Spleen (tissue), 11 donors: ENCODE results near the gene CYP26C1. TPM values are rescaled to one million over a fixed set of nuclear protein-coding genes. Genes with fewer than 3 reads are reported as not detected.

ENCODE experiments used
- DNase-seq: peaks from one replicate; pipeline ENCODE4 v3.0.0-alpha.2; 2020
- H3K27ac ChIP-seq, 8 donors: fragments of 200-600 bp; sonication (generic) in 7 of 8; 1 replicate in 4 of 8; 2 replicates in 4 of 8; pipeline versions ENCODE4 v1.5.0 to v1.8.0; 2016 to 2021; ENCODE audit warnings: inconsistent platforms in 4 of 8, mild to moderate bottlenecking in 4 of 8, moderate library complexity in 1 of 8
- H3K27me3 ChIP-seq, 7 donors: fragments of 200-600 bp; sonication (generic) in 6 of 7; replicated peaks in 1 of 7; 1 replicate in 4 of 7; 2 replicates in 3 of 7; pipeline versions ENCODE4 v1.5.0 to v1.8.0; 2016 to 2021; ENCODE audit warnings: inconsistent platforms in 3 of 7, mild to moderate bottlenecking in 1 of 7
- H3K36me3 ChIP-seq, 6 donors: fragments of 200-600 bp; sonication (generic) in 5 of 6; 1 replicate in 4 of 6; 2 replicates in 2 of 6; pipeline versions ENCODE4 v1.5.0 to v1.8.0; 2016 to 2021; ENCODE audit warnings: inconsistent platforms in 2 of 6
- H3K4me1 ChIP-seq, 6 donors: fragments of 200-600 bp; sonication (generic) in 5 of 6; 1 replicate in 3 of 6; 2 replicates in 3 of 6; pipeline versions ENCODE4 v1.5.0 to v1.8.0; 2016 to 2021; ENCODE audit warnings: inconsistent platforms in 3 of 6
- H3K4me3 ChIP-seq, 8 donors: fragments of 200-600 bp; sonication (generic) in 7 of 8; 1 replicate in 4 of 8; 2 replicates in 4 of 8; pipeline versions ENCODE4 v1.5.0 to v1.8.0; 2016 to 2021; ENCODE audit warnings: inconsistent platforms in 4 of 8, mild to moderate bottlenecking in 4 of 8, moderate library complexity in 2 of 8
- H3K9me3 ChIP-seq, 8 donors: fragments of 200-600 bp; sonication (generic) in 7 of 8; 1 replicate in 4 of 8; 2 replicates in 4 of 8; pipeline versions ENCODE4 v1.5.0 to v1.8.0; 2016 to 2021; ENCODE audit warnings: inconsistent platforms in 4 of 8
- POLR2A ChIP-seq, 3 donors: fragments of 450-650 bp; IDR thresholded peaks; one replicate each; pipeline ENCODE4 v1.5.1; 2017; ENCODE audit warnings: antibody characterized with exemption in 3 of 3, mild to moderate bottlenecking in 1 of 3
- POLR2AphosphoS5 ChIP-seq, 3 donors: sonication (generic); formaldehyde crosslinking; IDR thresholded peaks; one replicate each; pipeline ENCODE4 v1.5.1; 2017; ENCODE audit warnings: antibody characterized with exemption in 3 of 3
- WGBS, 5 donors: extraction: QIAGEN DNeasy Blood & Tissue Kit in 3 of 5; methylation state at CpG; one replicate each; pipeline versions ENCODE4 v1.1.5 to v1.1.7; 2013 to 2018; 5-methylcytosine and 5-hydroxymethylcytosine counted together
- intact Hi-C: fragments of 100-400 bp; cut with DNase I; formaldehyde crosslinking; loops from one replicate; pipeline ENCODE4 v1.15.0; 2023; ENCODE audit warnings: low total_unique reads
- polyA plus RNA-seq, 3 donors: library from polyadenylated mRNA; stranded (reverse); fragments of 200-250 nt; gene quantifications; one replicate each; pipeline ENCODE4 v1.2.1, GENCODE V29; 2013
- total RNA-seq, 7 donors: library from RNA; depleted of rRNA in 3 of 7; stranded (reverse); fragments of >200 nt in 3 of 7; fragmentation: NEBNext Ultra II Directional in 4 of 7; extraction: Animal tissue kit (Norgen Biotek cat#: 25700) in 4 of 7; gene quantifications; one replicate each; pipeline versions ENCODE4 v1.1.0 to v1.2.1, GENCODE V29; 2016 to 2021
- TF ChIP-seq, protein P1 (sequence below), 11 experiments: fragments of 200-600 bp in 7 of 11; fragments of 450-650 bp in 4 of 11; sonication (generic) in 4 of 11; IDR thresholded peaks in 8 of 11; conservative IDR thresholded peaks in 3 of 11; 1 replicate in 7 of 11; 2 replicates in 4 of 11; pipeline versions ENCODE4 v1.4.0 to v1.8.0; 2016 to 2021; ENCODE audit warnings: antibody characterized with exemption in 11 of 11, inconsistent platforms in 4 of 11, mild to moderate bottlenecking in 1 of 11
- donor health status: healthy with polysubstance abuse.
- donor health status: DM: no; HTN: no; CAD: no; lungs with moderate emphysema.
- donor health status: DM: no; HTN: no; CAD: no.
- donor health status: Bipolar disorder and iron deficiency.
- donor health status: healthy.
- donor health status: DM: no; HTN: no; CAD: no.
- donor health status: DM: yes; HTN: yes; CAD: no.

The CYP26C1 gene
- total and polyA plus RNA-seq, 10 donors, result 0.04 to 1.3 (median 0.39) TPM

DNA sequence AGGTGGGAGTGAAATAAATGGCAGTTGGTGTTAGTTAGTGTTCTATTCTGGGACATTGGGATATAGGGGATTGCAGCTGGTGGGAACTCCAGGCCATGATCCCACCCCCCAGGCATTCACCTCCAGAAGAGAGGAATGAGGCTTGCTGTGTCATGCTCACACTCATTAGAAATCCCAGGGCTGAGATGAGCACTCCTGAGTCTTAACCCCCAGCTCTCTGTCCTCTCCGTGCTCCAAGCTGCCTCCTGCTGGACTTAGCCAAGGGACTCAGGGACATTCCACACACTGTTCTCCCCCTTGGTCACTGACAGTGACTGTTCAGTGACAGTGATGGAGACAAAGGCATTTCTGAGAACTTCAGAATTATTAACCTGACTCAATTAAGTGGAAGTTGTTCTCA, 34.6 kb downstream of the CYP26C1 start:
- Histone ChIP-seq H3K36me3 (no peaks in the 10 kb centered on the region), H3K27me3 (peaks cover 0 to 8% (median 0%) of the 10 kb centered on the region in 7 donors), H3K9me3 (no peaks in the 10 kb centered on the region), H3K4me1 (no peaks in the 10 kb centered on the region), H3K4me3 (no peak overlapping the region), H3K27ac (no peak overlapping the region)
- no peak for DNase-seq
- WGBS, 5 donors, result 73 to 88% (median 82%) methylated on average over 1 of the region's 1 CpG
- intact Hi-C loops, result no loop called here
- TF ChIP-seq, protein P1, sequence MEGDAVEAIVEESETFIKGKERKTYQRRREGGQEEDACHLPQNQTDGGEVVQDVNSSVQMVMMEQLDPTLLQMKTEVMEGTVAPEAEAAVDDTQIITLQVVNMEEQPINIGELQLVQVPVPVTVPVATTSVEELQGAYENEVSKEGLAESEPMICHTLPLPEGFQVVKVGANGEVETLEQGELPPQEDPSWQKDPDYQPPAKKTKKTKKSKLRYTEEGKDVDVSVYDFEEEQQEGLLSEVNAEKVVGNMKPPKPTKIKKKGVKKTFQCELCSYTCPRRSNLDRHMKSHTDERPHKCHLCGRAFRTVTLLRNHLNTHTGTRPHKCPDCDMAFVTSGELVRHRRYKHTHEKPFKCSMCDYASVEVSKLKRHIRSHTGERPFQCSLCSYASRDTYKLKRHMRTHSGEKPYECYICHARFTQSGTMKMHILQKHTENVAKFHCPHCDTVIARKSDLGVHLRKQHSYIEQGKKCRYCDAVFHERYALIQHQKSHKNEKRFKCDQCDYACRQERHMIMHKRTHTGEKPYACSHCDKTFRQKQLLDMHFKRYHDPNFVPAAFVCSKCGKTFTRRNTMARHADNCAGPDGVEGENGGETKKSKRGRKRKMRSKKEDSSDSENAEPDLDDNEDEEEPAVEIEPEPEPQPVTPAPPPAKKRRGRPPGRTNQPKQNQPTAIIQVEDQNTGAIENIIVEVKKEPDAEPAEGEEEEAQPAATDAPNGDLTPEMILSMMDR (IDR thresholded peaks at IDR 0.05 in 8 of 11, conservative IDR thresholded peaks at IDR 0.05 in 3 of 11), result no peak
- no peak for TF ChIP-seq POLR2AphosphoS5 (IDR thresholded peaks at IDR 0.05)
- TF ChIP-seq POLR2A (IDR thresholded peaks at IDR 0.05), result no peak

DNA sequence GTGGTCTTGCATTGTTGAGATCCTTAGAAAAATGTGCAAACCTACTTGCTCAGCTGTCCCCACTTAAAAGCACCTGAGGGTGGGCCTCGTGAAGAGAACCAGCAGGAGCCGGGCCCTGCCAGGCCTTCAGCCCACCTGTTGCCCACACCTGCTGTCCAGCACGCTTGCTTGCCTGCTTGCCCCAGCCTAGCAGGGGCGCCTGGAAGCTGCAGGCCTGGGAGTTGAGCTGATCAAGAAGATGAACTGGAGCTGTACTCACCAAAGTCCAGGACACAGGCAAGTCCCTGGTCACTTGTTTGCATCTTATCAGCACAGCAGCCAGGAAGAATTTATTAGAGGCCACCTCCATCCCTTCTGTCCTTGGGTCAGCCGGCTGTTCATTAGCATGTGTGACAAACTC, 36.3 kb downstream of the CYP26C1 start:
- Histone ChIP-seq H3K36me3 (no peaks in the 10 kb centered on the region), H3K9me3 (no peaks in the 10 kb centered on the region), H3K27ac (no peak overlapping the region), H3K4me1 (no peaks in the 10 kb centered on the region), H3K27me3 (no peaks in the 10 kb centered on the region), H3K4me3 (no peak overlapping the region)
- no peak for TF ChIP-seq POLR2A (IDR thresholded peaks at IDR 0.05)
- no peak for TF ChIP-seq POLR2AphosphoS5 (IDR thresholded peaks at IDR 0.05)
- TF ChIP-seq, protein P1 (IDR thresholded peaks at IDR 0.05 in 8 of 11, conservative IDR thresholded peaks at IDR 0.05 in 3 of 11), result no peak
- intact Hi-C loops, result no loop called here
- WGBS, 5 donors, result 77 to 91% (median 84%) methylated on average over 5 of the region's 5 CpGs
- no peak for DNase-seq

DNA sequence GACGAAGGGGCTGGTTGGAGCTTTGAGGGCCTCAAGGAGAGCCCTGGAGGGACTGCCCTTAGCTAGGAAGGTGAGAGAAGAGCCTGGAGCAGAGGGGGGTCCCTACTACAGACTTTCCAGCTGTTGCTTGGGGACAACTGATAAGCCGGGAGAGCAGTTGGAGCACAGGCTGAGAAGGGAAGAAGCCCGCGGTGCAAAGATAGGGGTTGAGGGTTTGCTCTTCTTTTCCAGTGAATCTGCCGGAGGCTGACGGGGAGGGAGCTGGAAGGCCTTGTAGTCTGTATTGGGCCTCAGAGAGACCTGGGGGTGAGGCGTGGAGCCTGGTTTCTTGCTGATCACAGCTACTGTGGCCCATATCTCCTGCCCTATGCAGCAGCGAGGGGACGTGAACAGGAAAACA, 36.8 kb downstream of the CYP26C1 start:
- H3K27ac ChIP-seq, result no peak overlapping the region
- H3K36me3 ChIP-seq, result no peaks in the 10 kb centered on the region
- H3K4me3 ChIP-seq, result no peak overlapping the region
- no peaks in the 10 kb centered on the region for H3K27me3 ChIP-seq
- no peaks in the 10 kb centered on the region for H3K9me3 ChIP-seq
- no peaks in the 10 kb centered on the region for H3K4me1 ChIP-seq
- DNase-seq, result no peak
- WGBS, 5 donors, result 68 to 91% (median 88%) methylated on average over 9 of the region's 9 CpGs
- TF ChIP-seq, protein P1 (IDR thresholded peaks at IDR 0.05 in 8 of 11, conservative IDR thresholded peaks at IDR 0.05 in 3 of 11), result no peak
- TF ChIP-seq POLR2A (IDR thresholded peaks at IDR 0.05) (no peak), POLR2AphosphoS5 (IDR thresholded peaks at IDR 0.05) (no peak)
- intact Hi-C loops, result no loop called here

DNA sequence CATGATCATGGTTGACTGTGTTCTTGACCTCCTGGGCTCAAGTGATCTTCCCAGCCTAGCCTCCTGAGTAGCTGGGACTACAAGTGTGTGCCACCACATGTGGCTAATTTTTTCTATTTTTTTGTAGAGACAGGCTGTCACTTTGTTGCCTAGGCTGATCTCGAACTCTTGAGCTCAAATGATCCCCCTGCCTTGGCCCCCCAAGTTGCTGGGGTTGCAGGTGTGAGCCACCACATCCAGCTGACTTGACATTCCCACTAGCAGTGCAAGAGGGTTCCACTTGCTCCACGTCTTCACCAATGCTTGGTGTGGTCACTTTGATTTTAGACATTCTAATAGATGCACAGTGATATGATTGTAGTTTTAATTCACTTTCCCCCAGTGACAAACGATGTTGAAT, 38.2 kb downstream of the CYP26C1 start:
- peaks cover 0 to 3% (median under 1%) of the 10 kb centered on the region in 8 donors for H3K9me3 ChIP-seq
- no peak overlapping the region for H3K27ac ChIP-seq
- no peaks in the 10 kb centered on the region for H3K36me3 ChIP-seq
- no peaks in the 10 kb centered on the region for H3K27me3 ChIP-seq
- no peaks in the 10 kb centered on the region for H3K4me1 ChIP-seq
- TF ChIP-seq, protein P1 (IDR thresholded peaks at IDR 0.05 in 8 of 11, conservative IDR thresholded peaks at IDR 0.05 in 3 of 11), result no peak
- TF ChIP-seq POLR2A (IDR thresholded peaks at IDR 0.05), result no peak
- no peak overlapping the region for H3K4me3 ChIP-seq
- intact Hi-C loops, result no loop called here
- DNase-seq, result no peak
- 76 to 87% (median 80%) methylated on average over 3 of the region's 3 CpGs for WGBS, 5 donors
